Upper lobe of left lung (tissue), 6 donors: ENCODE measurements around the gene GTSE1. TPM values are rescaled to one million over a fixed set of nuclear protein-coding genes. Genes with fewer than 3 reads are reported as not detected.
A peak's percentile ranks its signal among the peaks of the same experiment; 100 is the strongest.

Experiments used
- ATAC-seq, 2 donors: fragments of 200-7000 bp; cut with Tn5 transposase; one replicate each; pipeline ENCODE4 v1.9.1; 2022; ENCODE audit warnings: mild to moderate bottlenecking in 2 of 2, moderate library complexity in 2 of 2; ENCODE audit not compliant: low FRiP score in 2 of 2
- DNase-seq, 2 donors: peaks; one replicate each; pipeline ENCODE4 v3.0.0-alpha.2; 2019 to 2020
- H3K27ac ChIP-seq, 4 donors: fragments of 200-600 bp; sonication (generic); one replicate each; pipeline ENCODE4 v1.5.1; 2016 to 2019
- H3K27me3 ChIP-seq, 4 donors: fragments of 200-600 bp; sonication (generic); one replicate each; pipeline ENCODE4 v1.5.1; 2017 to 2019
- H3K36me3 ChIP-seq, 4 donors: fragments of 200-600 bp; sonication (generic); one replicate each; pipeline ENCODE4 v1.5.1; 2016 to 2019
- H3K4me1 ChIP-seq, 4 donors: fragments of 200-600 bp; sonication (generic); one replicate each; pipeline ENCODE4 v1.5.1; 2018 to 2019
- H3K4me3 ChIP-seq, 4 donors: fragments of 200-600 bp; sonication (generic); one replicate each; pipeline ENCODE4 v1.5.1; 2017 to 2019; ENCODE audit warnings: mild to moderate bottlenecking in 2 of 4, moderate library complexity in 1 of 4
- H3K9me3 ChIP-seq, 4 donors: fragments of 200-600 bp; sonication (generic); one replicate each; pipeline ENCODE4 v1.5.1; 2018 to 2019
- CTCF ChIP-seq, 6 experiments: fragments of 450-650 bp in 4 of 6; fragments of 200-600 bp in 2 of 6; sonication (generic) in 2 of 6; IDR thresholded peaks; one replicate each; pipeline ENCODE4 v1.5.1; 2016 to 2019; ENCODE audit warnings: antibody characterized with exemption in 6 of 6
- EP300 ChIP-seq, 4 donors: sonication (generic); formaldehyde crosslinking; IDR thresholded peaks; one replicate each; pipeline ENCODE4 v1.5.1; 2017; ENCODE audit warnings: antibody characterized with exemption in 4 of 4, control low read depth in 2 of 4
- POLR2A ChIP-seq, 4 donors: fragments of 450-650 bp; IDR thresholded peaks; one replicate each; pipeline ENCODE4 v1.5.1; 2016 to 2017; ENCODE audit warnings: antibody characterized with exemption in 4 of 4, mild to moderate bottlenecking in 2 of 4
- POLR2AphosphoS5 ChIP-seq, 2 donors: sonication (generic); formaldehyde crosslinking; IDR thresholded peaks; one replicate each; pipeline ENCODE4 v1.5.1; 2017; ENCODE audit warnings: antibody characterized with exemption in 2 of 2
- WGBS, 2 donors: methylation state at CpG; one replicate each; pipeline ENCODE4 v1.1.5; 2017 to 2018; 5-methylcytosine and 5-hydroxymethylcytosine counted together
- total RNA-seq, 6 donors: library from RNA; depleted of rRNA in 4 of 6; stranded (reverse); fragments of >200 nt in 4 of 6; gene quantifications; one replicate each; pipeline versions ENCODE4 v1.1.0 to v1.2.1, GENCODE V29; 2016 to 2021
- donor health status: DM: no; HTN: no; CAD: no; lungs with moderate emphysema.
- donor health status: DM: no; HTN: yes; CAD: no; lungs with severe emphysema.

The GTSE1 gene
- total RNA-seq, 6 donors from 2014 or later: 0.30 to 4.4 (median 1.4) TPM; not detected in 1

DNA sequence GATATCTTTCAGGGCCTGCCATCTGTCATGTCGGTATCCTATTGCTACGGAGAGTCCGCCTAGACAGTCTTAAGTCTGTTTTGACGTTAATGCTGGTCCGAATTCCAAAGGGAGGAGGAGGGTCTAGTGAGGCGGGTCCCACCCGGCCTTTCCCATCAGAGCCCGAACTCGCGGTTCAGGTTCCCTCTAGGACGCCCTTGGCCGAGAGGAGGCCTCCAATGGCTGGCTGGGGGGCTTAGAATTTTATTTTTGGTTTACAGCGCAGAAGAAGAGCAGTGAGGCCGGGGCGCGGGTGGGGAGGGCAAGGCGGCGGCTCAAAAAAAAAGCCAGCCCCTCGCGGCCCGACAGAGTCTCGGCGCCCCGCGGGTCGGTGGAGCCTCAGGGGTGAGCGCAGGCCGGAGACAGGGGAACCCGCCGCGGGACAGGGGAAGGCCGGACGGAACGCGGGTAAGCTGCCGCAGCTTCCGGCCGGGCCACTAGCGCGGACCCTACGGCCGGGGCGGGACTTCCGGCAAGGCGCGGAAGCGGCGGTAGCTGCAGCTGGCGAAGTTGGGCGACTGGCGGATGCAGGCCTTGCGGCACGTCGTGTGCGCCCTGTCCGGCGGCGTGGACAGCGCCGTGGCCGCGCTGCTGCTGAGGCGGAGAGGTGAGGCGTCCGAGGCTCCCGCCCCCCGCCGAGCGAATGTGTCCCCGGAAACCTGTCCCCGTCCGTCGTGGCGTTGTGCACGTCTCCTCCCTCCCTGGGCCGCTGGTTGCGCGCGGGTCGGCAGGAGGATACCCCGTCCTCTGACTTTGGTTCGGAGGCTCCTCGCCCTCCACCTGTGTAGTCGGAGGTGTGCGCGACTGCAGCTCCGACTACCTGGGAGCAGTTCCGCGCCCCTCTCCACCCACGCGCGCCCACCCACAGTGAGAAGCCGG is 38.8 kb downstream of the GTSE1 start, which contains the start of gene TRMU:
TRMU (plus strand) TSS at position 514 of the 918 bp plus-strand sequence; CDS start at position 565, 51 bp downstream.
- Histone ChIP-seq H3K9me3 (no peaks in the 10 kb centered on the region), H3K27me3 (no peaks in the 10 kb centered on the region), H3K27ac (peak within 1 kb of the TSS; percentile 84 to 95 (median 90)), H3K36me3 (peaks cover 11 to 30% (median 19%) of the 10 kb centered on the region in 4 donors), H3K4me3 (peak within 1 kb of the TSS; percentile 67 to 98 (median 92)), H3K4me1 (peaks cover 11 to 23% (median 13%) of the 10 kb centered on the region in 4 donors)
- peak; percentile 92 to 97 for DNase-seq
- peak; percentile 92 to 98 for ATAC-seq
- TF ChIP-seq POLR2AphosphoS5 (IDR thresholded peaks at IDR 0.05): peak; percentile 85
- peak in 1 of 4 donors; percentile 83 for TF ChIP-seq POLR2A (IDR thresholded peaks at IDR 0.05)
- peak in 2 of 6 experiments; percentile 8 to 28 for TF ChIP-seq CTCF (IDR thresholded peaks at IDR 0.05)
- no peak for TF ChIP-seq EP300 (IDR thresholded peaks at IDR 0.05)
- WGBS, 2 donors: 2 to 7% methylated on average over 12 to 60 of the region's 93 CpGs

- TF ChIP-seq POLR2A (IDR thresholded peaks at IDR 0.05): no peak
- no peak for TF ChIP-seq CTCF (IDR thresholded peaks at IDR 0.05)
- peaks cover 11 to 39% (median 22%) of the 10 kb centered on the region in 4 donors for H3K36me3 ChIP-seq
- peak overlapping the region; percentile 84 to 95 (median 90) for H3K27ac ChIP-seq
- 16 to 31% methylated on average over 14 to 33 of the region's 42 CpGs for WGBS, 2 donors
- peak overlapping the region; percentile 67 to 98 (median 92) for H3K4me3 ChIP-seq
- DNase-seq (no peak), ATAC-seq (peak; percentile 44 to 58)
- H3K4me1 ChIP-seq: peaks cover 11 to 23% (median 13%) of the 10 kb centered on the region in 4 donors
- no peaks in the 10 kb centered on the region for H3K9me3 ChIP-seq
- H3K27me3 ChIP-seq: no peaks in the 10 kb centered on the region
Observed at GRCh38 chr22:46336119-46337078, 39.7 kb downstream of the GTSE1 start.

- TF ChIP-seq CTCF (IDR thresholded peaks at IDR 0.05): no peak
- H3K4me3 ChIP-seq: no peak overlapping the region
- H3K36me3 ChIP-seq: peaks cover 16 to 54% (median 31%) of the 10 kb centered on the region in 4 donors
- DNase-seq (no peak), ATAC-seq (no peak)
- H3K9me3 ChIP-seq: no peaks in the 10 kb centered on the region
- H3K4me1 ChIP-seq: peaks cover 11 to 23% (median 13%) of the 10 kb centered on the region in 4 donors
- WGBS, 2 donors: 92% methylated on average over 8 to 9 of the region's 9 CpGs
- H3K27me3 ChIP-seq: no peaks in the 10 kb centered on the region
- H3K27ac ChIP-seq: no peak overlapping the region
Observed at GRCh38 chr22:46337870-46338269, 41.2 kb downstream of the GTSE1 start.

DNA sequence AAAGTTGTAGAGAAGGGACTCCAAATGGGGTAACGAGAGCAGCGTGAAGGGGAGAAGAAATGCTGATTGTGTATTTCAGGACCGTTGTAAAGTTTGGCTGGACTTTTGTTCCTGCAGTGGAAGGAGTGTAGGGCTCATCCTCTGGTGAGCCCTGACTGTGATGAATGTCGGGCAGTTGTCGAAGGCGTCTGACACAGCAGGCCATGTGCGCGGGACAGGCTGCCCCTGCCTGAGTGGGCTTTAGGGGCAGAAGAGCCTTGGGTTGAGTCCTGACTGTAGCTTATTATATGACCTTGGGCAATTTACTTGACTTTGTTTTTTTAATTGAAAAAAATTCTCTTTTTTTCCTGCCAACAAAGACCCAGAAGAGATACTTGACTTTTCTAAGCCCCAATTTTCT is 42.0 kb downstream of the GTSE1 start:
- no peak overlapping the region for H3K4me3 ChIP-seq
- no peak overlapping the region for H3K27ac ChIP-seq
- no peaks in the 10 kb centered on the region for H3K27me3 ChIP-seq
- H3K36me3 ChIP-seq: peaks cover 18 to 62% (median 35%) of the 10 kb centered on the region in 4 donors
- no peak for TF ChIP-seq CTCF (IDR thresholded peaks at IDR 0.05)
- TF ChIP-seq POLR2AphosphoS5 (IDR thresholded peaks at IDR 0.05): no peak
- no peak for TF ChIP-seq POLR2A (IDR thresholded peaks at IDR 0.05)
- no peak for TF ChIP-seq EP300 (IDR thresholded peaks at IDR 0.05)
- ATAC-seq (no peak), DNase-seq (no peak)
- H3K9me3 ChIP-seq: no peaks in the 10 kb centered on the region
- WGBS, 2 donors: 94 to 95% methylated on average over 8 of the region's 8 CpGs
- H3K4me1 ChIP-seq: peaks cover 11 to 23% (median 13%) of the 10 kb centered on the region in 4 donors
